Measurements from ENCODE around the gene SLC9A9.

The SLC9A9 gene

GRCh38 chr3:143511174-143511879 lies 336.9 kb downstream of the SLC9A9 start:
- no peak overlapping the region for H3K4me3 ChIP-seq (ENCODE audit: low read depth, low read length)
- no peak for DNase-seq (ENCODE audit: low read depth)
- TF ChIP-seq MYC (IDR thresholded peaks at IDR 0.05; ENCODE audit: low read depth, low read length): no peak
- no peak for TF ChIP-seq MAX (IDR thresholded peaks at IDR 0.05; ENCODE audit: low read depth, low read length)
- no peak for TF ChIP-seq POLR2A (IDR thresholded peaks at IDR 0.05; ENCODE audit: extremely low read depth, insufficient read length)
- no peak for TF ChIP-seq CTCF (IDR thresholded peaks at IDR 0.05; ENCODE audit: low read depth, low read length)

- H3K4me3 ChIP-seq (ENCODE audit: low read depth, low read length): no peak overlapping the region
- DNase-seq (ENCODE audit: low read depth): no peak
- no peak for TF ChIP-seq POLR2A (IDR thresholded peaks at IDR 0.05; ENCODE audit: extremely low read depth, insufficient read length)
- no peak for TF ChIP-seq MYC (IDR thresholded peaks at IDR 0.05; ENCODE audit: low read depth, low read length)
- TF ChIP-seq CTCF (IDR thresholded peaks at IDR 0.05; ENCODE audit: low read depth, low read length): no peak
- no peak for TF ChIP-seq MAX (IDR thresholded peaks at IDR 0.05; ENCODE audit: low read depth, low read length)
These were observed 337.7 kb downstream of the SLC9A9 start for GRCh38 chr3:143510601-143511000.

- H3K4me3 ChIP-seq (ENCODE audit: low read depth, low read length): no peak overlapping the region
- TF ChIP-seq MYC (IDR thresholded peaks at IDR 0.05; ENCODE audit: low read depth, low read length): no peak
- no peak for DNase-seq (ENCODE audit: low read depth)
These were observed 340.3 kb downstream of the SLC9A9 start for GRCh38 chr3:143507735-143508580.

GRCh38 chr3:143506190-143506589 lies 342.1 kb downstream of the SLC9A9 start:
- TF ChIP-seq MYC (IDR thresholded peaks at IDR 0.05; ENCODE audit: low read depth, low read length): no peak
- TF ChIP-seq MAX (IDR thresholded peaks at IDR 0.05; ENCODE audit: low read depth, low read length): no peak
- TF ChIP-seq POLR2A (IDR thresholded peaks at IDR 0.05; ENCODE audit: extremely low read depth, insufficient read length): no peak
- no peak for TF ChIP-seq CTCF (IDR thresholded peaks at IDR 0.05; ENCODE audit: low read depth, low read length)
- DNase-seq (ENCODE audit: low read depth): peak; percentile 24

GRCh38 chr3:143503325-143503885 lies 344.9 kb downstream of the SLC9A9 start:
- no peak overlapping the region for H3K4me3 ChIP-seq (ENCODE audit: low read depth, low read length)
- no peak for DNase-seq (ENCODE audit: low read depth)
- TF ChIP-seq POLR2A (IDR thresholded peaks at IDR 0.05; ENCODE audit: extremely low read depth, insufficient read length): no peak
- no peak for TF ChIP-seq MYC (IDR thresholded peaks at IDR 0.05; ENCODE audit: low read depth, low read length)
- TF ChIP-seq CTCF (IDR thresholded peaks at IDR 0.05; ENCODE audit: low read depth, low read length): no peak

More at GRCh38 chr3:143506190-143506589, 342.1 kb downstream of the SLC9A9 start:
- H3K4me3 ChIP-seq (ENCODE audit: low read depth, low read length): no peak overlapping the region

- no peak for TF ChIP-seq CTCF (IDR thresholded peaks at IDR 0.05; ENCODE audit: low read depth, low read length)
- TF ChIP-seq MAX (IDR thresholded peaks at IDR 0.05; ENCODE audit: low read depth, low read length): no peak
- TF ChIP-seq MYC (IDR thresholded peaks at IDR 0.05; ENCODE audit: low read depth, low read length): no peak
- TF ChIP-seq POLR2A (IDR thresholded peaks at IDR 0.05; ENCODE audit: extremely low read depth, insufficient read length): no peak
- no peak overlapping the region for H3K4me3 ChIP-seq (ENCODE audit: low read depth, low read length)
- DNase-seq (ENCODE audit: low read depth): no peak
These were observed 346.2 kb downstream of the SLC9A9 start for GRCh38 chr3:143502081-143502480.

All from NB4 (cell line).